Esophagus muscularis mucosa (tissue), 3 donors: ENCODE results near the gene FBXO8.

Experiments used
- POLR2A ChIP-seq: fragments of 450-650 bp; IDR thresholded peaks from one replicate; pipeline ENCODE4 v1.6.1; 2017; ENCODE audit warnings: antibody characterized with exemption, moderate library complexity, mild to moderate bottlenecking, low read depth
- TF ChIP-seq, protein P1 (sequence below), 3 experiments: fragments of 200-600 bp in 2 of 3; fragments of 450-650 bp in 1 of 3; sonication (generic) in 2 of 3; IDR thresholded peaks; one replicate each; pipeline ENCODE4 v1.5.1; 2017 to 2019; ENCODE audit warnings: antibody characterized with exemption in 3 of 3, mild to moderate bottlenecking in 2 of 3, moderate library complexity in 1 of 3

GRCh38 chr4:174236359-174236758, 47.1 kb downstream of the FBXO8 start:
- TF ChIP-seq, protein P1, sequence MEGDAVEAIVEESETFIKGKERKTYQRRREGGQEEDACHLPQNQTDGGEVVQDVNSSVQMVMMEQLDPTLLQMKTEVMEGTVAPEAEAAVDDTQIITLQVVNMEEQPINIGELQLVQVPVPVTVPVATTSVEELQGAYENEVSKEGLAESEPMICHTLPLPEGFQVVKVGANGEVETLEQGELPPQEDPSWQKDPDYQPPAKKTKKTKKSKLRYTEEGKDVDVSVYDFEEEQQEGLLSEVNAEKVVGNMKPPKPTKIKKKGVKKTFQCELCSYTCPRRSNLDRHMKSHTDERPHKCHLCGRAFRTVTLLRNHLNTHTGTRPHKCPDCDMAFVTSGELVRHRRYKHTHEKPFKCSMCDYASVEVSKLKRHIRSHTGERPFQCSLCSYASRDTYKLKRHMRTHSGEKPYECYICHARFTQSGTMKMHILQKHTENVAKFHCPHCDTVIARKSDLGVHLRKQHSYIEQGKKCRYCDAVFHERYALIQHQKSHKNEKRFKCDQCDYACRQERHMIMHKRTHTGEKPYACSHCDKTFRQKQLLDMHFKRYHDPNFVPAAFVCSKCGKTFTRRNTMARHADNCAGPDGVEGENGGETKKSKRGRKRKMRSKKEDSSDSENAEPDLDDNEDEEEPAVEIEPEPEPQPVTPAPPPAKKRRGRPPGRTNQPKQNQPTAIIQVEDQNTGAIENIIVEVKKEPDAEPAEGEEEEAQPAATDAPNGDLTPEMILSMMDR (IDR thresholded peaks at IDR 0.05): no peak
- no peak for TF ChIP-seq POLR2A
